ENCODE results near the gene CAB39L.

- TF ChIP-seq POLR2A (IDR thresholded peaks at IDR 0.05): no peak
- no peak for TF ChIP-seq CTCF (IDR thresholded peaks at IDR 0.05)
Measured at GRCh38 chr13:49476529-49476928, 32.7 kb upstream of the CAB39L start.
